ENCODE results near the gene OPCML.

Gene OPCML

DNA sequence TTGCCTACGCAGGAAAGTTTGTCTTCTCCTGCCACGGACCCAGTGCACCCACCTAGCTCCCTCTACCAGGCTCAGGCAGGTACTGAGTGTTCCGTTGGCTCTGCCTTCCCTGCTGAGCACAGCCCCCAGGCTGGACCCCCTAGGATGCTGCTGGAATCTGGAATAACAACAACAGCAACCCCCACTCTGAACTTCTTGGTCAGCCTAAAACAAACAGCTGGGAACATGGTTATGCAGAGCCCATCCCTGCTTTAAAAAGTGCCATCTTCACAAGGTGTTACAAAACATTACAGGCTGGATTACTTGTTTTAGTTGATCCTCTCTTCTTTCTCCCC, 1.8 kb downstream of the OPCML start:
- Histone ChIP-seq H3K9me2 (replicated peaks; ENCODE audit: low read depth, low read length) (no peaks in the 10 kb centered on the region), H3K27me3 (ENCODE audit: insufficient read depth, low read length, poor library complexity, severe bottlenecking) (no peaks in the 10 kb centered on the region), H3K9ac (ENCODE audit: low read depth, low read length, poor library complexity, severe bottlenecking) (no peak overlapping the region), H3K4me2 (ENCODE audit: low read depth, low read length, poor library complexity, severe bottlenecking) (no peak overlapping the region), H2AFZ (ENCODE audit: low read length) (no peak overlapping the region), H3K36me3 (ENCODE audit: insufficient read depth, low read length) (no peaks in the 10 kb centered on the region), H3K79me2 (ENCODE audit: insufficient read depth, low read length) (no peaks in the 10 kb centered on the region), H3K4me1 (ENCODE audit: insufficient read depth, low read length, poor library complexity, severe bottlenecking) (no peaks in the 10 kb centered on the region), H3K9me3 (ENCODE audit: insufficient read depth, low read depth, low read length) (peaks cover 18% of the 10 kb centered on the region; the same call in 1 of the 2 replicates), H3F3A (ENCODE audit: low read depth) (no peaks in the 10 kb centered on the region), H4K20me1 (ENCODE audit: insufficient read depth, low read length, poor library complexity, severe bottlenecking) (no peaks in the 10 kb centered on the region), H3K4me3 (ENCODE audit: low read length, poor library complexity, severe bottlenecking) (no peak overlapping the region)
- no peak for TF ChIP-seq EZH2phosphoT487 (IDR thresholded peaks at IDR 0.05; ENCODE audit: borderline replicate concordance)
- TF ChIP-seq, protein P1, sequence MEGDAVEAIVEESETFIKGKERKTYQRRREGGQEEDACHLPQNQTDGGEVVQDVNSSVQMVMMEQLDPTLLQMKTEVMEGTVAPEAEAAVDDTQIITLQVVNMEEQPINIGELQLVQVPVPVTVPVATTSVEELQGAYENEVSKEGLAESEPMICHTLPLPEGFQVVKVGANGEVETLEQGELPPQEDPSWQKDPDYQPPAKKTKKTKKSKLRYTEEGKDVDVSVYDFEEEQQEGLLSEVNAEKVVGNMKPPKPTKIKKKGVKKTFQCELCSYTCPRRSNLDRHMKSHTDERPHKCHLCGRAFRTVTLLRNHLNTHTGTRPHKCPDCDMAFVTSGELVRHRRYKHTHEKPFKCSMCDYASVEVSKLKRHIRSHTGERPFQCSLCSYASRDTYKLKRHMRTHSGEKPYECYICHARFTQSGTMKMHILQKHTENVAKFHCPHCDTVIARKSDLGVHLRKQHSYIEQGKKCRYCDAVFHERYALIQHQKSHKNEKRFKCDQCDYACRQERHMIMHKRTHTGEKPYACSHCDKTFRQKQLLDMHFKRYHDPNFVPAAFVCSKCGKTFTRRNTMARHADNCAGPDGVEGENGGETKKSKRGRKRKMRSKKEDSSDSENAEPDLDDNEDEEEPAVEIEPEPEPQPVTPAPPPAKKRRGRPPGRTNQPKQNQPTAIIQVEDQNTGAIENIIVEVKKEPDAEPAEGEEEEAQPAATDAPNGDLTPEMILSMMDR (conservative IDR thresholded peaks at IDR 0.05; ENCODE audit: low read length): no peak

DNA sequence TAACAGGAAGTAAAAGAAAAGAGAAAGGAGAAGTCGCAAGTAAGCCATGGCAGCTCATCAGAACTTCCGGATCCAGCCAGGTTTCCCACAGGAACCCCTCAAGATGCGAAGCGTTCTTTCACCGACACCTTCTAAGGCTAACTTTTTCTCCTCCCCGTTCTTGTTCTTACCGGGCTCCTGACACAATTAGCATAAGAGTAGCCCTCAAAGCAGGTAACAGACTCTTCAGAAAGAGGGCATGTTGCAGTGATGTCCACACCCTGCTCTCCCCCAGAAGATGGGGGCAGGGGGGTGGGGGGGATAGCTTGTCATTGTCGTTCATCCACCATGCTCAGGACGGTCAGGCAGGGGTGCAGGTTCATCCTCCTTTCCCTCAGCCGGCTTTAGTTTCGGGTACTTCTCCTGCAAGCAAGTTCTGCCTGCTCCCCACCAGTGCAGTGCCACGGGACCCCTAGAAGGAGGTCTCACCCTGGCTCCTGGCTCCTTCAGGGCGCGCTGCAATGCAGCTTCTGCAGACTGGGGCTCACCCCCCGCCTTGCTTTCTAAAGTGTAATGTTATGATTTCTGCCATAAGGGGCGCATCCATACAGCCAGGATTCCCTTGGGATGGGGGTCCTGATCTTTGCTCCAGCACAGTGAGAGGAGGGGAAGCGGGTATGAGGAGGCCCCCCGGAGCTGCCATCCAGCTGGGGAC, 2.3 kb downstream of the OPCML start:
- Histone ChIP-seq H2AFZ (ENCODE audit: low read length) (no peak overlapping the region), H3K4me2 (ENCODE audit: low read depth, low read length, poor library complexity, severe bottlenecking) (no peak overlapping the region), H3K36me3 (ENCODE audit: insufficient read depth, low read length) (no peaks in the 10 kb centered on the region), H3K9me2 (replicated peaks; ENCODE audit: low read depth, low read length) (no peaks in the 10 kb centered on the region), H3K9me3 (ENCODE audit: insufficient read depth, low read depth, low read length) (peaks cover 18% of the 10 kb centered on the region; the same call in 1 of the 2 replicates), H3K9ac (ENCODE audit: low read depth, low read length, poor library complexity, severe bottlenecking) (no peak overlapping the region), H3K4me1 (ENCODE audit: insufficient read depth, low read length, poor library complexity, severe bottlenecking) (no peaks in the 10 kb centered on the region), H3K4me3 (ENCODE audit: low read length, poor library complexity, severe bottlenecking) (no peak overlapping the region), H4K20me1 (ENCODE audit: insufficient read depth, low read length, poor library complexity, severe bottlenecking) (no peaks in the 10 kb centered on the region), H3F3A (ENCODE audit: low read depth) (no peaks in the 10 kb centered on the region), H3K27me3 (ENCODE audit: insufficient read depth, low read length, poor library complexity, severe bottlenecking) (no peaks in the 10 kb centered on the region), H3K79me2 (ENCODE audit: insufficient read depth, low read length) (no peaks in the 10 kb centered on the region)
- TF ChIP-seq EZH2phosphoT487 (IDR thresholded peaks at IDR 0.05; ENCODE audit: borderline replicate concordance): no peak
- TF ChIP-seq, protein P1 (conservative IDR thresholded peaks at IDR 0.05; ENCODE audit: low read length): no peak

DNA sequence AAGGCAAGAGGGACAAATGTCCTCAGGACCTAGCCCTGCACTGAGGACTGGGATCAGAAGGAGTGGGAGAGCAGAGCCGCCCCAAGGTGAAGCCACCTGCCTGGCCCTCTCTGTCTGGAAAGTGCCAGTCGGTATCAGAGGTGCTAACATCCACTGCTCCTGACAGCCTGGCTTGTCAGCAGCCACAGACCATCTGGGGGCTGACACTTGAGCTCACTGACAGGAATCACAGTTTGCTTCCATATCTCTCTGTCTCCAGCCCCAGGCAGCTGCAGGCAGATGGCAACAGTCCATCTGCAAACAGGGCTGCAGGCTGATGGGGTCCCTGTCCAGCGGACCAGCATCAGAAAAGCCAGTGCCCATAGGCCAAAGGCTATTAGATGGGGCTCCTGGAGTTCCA, 5.5 kb downstream of the OPCML start:
- no peaks in the 10 kb centered on the region for H4K20me1 ChIP-seq (ENCODE audit: insufficient read depth, low read length, poor library complexity, severe bottlenecking)
- TF ChIP-seq, protein P1 (conservative IDR thresholded peaks at IDR 0.05; ENCODE audit: low read length): no peak
- TF ChIP-seq EZH2phosphoT487 (IDR thresholded peaks at IDR 0.05; ENCODE audit: borderline replicate concordance): no peak

More for the DNA sequence above, 5.5 kb downstream of the OPCML start:
- Histone ChIP-seq H3K4me1 (ENCODE audit: insufficient read depth, low read length, poor library complexity, severe bottlenecking) (no peaks in the 10 kb centered on the region), H3K9ac (ENCODE audit: low read depth, low read length, poor library complexity, severe bottlenecking) (no peak overlapping the region), H3K4me2 (ENCODE audit: low read depth, low read length, poor library complexity, severe bottlenecking) (no peak overlapping the region), H3K9me2 (replicated peaks; ENCODE audit: low read depth, low read length) (no peaks in the 10 kb centered on the region), H3K9me3 (ENCODE audit: insufficient read depth, low read depth, low read length) (peaks cover 18% of the 10 kb centered on the region; the same call in 1 of the 2 replicates), H3F3A (ENCODE audit: low read depth) (no peaks in the 10 kb centered on the region), H3K4me3 (ENCODE audit: low read length, poor library complexity, severe bottlenecking) (no peak overlapping the region), H3K79me2 (ENCODE audit: insufficient read depth, low read length) (no peaks in the 10 kb centered on the region), H2AFZ (ENCODE audit: low read length) (no peak overlapping the region), H3K36me3 (ENCODE audit: insufficient read depth, low read length) (no peaks in the 10 kb centered on the region), H3K27me3 (ENCODE audit: insufficient read depth, low read length, poor library complexity, severe bottlenecking) (no peaks in the 10 kb centered on the region)
